ENCODE results near the gene EML2. TPM values are rescaled to one million over a fixed set of nuclear protein-coding genes. Genes with fewer than 3 reads are reported as not detected.
A peak's percentile ranks its signal among the peaks of the same experiment; 100 is the strongest.
"Not testable (repeated sequence)": the region's sequence is repeated elsewhere in the genome, so short reads cannot be mapped to it uniquely, and the experiment has no call there.

The EML2 gene
- polyA plus RNA-seq, 6 donors from 2014 or later: 4.3 to 14.1 (median 10.3) TPM

DNA sequence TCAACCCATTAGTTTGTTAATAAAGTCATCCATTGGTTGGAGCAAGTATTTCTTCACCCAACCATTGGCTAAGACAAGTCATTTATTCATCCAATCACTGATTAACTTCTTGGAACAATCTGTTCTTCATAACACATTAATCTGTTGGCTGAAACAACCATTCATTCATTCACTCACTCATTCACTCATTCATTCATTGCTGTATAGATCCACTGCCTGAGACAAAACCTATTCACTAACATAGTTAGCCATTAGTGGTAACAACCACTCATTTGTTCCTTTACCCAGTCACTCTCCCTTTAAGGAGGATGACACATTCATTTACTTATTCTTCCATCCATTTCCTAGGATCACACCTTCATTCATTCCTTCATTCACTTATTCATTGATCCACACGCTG lies 15.2 kb downstream of the EML2 start:
- DNase-seq (no peak), ATAC-seq (ENCODE audit: low read depth in 2 of 2) (no peak)
- H3K4me1 Mint-ChIP-seq: peaks cover 0 to 13% (median 3%) of the 10 kb centered on the region in 3 donors
- no peak overlapping the region for H3K4me3 Mint-ChIP-seq
- H3K27me3 Mint-ChIP-seq: no peaks in the 10 kb centered on the region
- peaks cover 4 to 45% of the 10 kb centered on the region in 2 donors for H3K36me3 Mint-ChIP-seq
- no peaks in the 10 kb centered on the region for H3K9me3 Mint-ChIP-seq
- H3K27ac Mint-ChIP-seq: no peak overlapping the region

DNA sequence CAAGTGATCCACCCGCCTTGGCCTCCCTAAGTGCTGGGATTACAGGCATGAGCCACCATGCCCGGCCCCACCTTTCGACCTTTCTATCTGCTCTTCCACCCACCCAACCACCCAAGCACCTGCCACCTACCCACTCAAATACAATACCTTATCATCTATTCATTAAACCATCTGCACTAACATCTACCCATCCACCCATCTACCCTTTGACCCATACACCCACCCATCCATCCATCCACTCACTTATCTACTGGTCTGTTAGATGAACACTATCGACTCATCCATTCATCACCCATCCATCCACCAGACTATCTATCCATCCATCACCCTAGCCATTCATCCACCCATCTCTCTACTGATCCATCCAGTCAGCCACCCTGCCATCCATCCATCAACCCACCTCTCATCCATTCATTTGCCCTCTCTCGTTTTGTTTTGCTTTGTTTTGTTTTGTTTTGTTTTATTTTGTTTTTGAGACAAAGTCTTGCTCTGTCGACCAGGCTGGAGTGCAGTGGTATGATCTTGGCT lies 17.2 kb downstream of the EML2 start:
- peaks cover 4 to 45% of the 10 kb centered on the region in 2 donors for H3K36me3 Mint-ChIP-seq
- no peak overlapping the region for H3K27ac Mint-ChIP-seq
- DNase-seq: no peak
- H3K4me1 Mint-ChIP-seq: peaks cover 0 to 13% (median 3%) of the 10 kb centered on the region in 3 donors
- H3K27me3 Mint-ChIP-seq: no peaks in the 10 kb centered on the region
- H3K9me3 Mint-ChIP-seq: no peaks in the 10 kb centered on the region
- H3K4me3 Mint-ChIP-seq: no peak overlapping the region
- no peak for ATAC-seq (ENCODE audit: low read depth in 2 of 2)

DNA sequence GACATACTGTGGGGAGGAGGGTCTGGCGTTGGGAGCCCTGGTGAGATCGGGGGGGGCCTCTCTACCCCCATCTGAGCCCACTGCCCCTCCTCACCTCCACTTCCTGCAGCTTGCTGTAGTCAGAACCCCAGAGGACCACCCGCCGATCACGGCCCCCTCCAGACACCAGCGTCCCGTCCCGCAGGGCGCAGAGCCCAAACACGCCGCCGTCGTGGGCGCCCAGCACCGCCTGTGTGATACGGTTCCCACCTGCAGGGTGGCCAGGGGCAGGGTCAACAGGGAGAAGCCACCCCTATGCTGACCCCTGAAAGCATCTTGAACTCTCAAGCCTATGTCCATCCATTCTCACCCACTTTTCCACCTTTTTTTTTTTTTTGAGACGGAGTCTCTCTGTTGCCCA lies 17.8 kb downstream of the EML2 start:
- Mint-ChIP-seq H3K4me3 (no peak overlapping the region), H3K27me3 (no peaks in the 10 kb centered on the region), H3K4me1 (peaks cover 0 to 13% (median 3%) of the 10 kb centered on the region in 3 donors), H3K9me3 (no peaks in the 10 kb centered on the region), H3K27ac (no peak overlapping the region), H3K36me3 (peaks cover 4 to 45% of the 10 kb centered on the region in 2 donors)
- DNase-seq: no peak
- no peak for ATAC-seq (ENCODE audit: low read depth in 2 of 2)

DNA sequence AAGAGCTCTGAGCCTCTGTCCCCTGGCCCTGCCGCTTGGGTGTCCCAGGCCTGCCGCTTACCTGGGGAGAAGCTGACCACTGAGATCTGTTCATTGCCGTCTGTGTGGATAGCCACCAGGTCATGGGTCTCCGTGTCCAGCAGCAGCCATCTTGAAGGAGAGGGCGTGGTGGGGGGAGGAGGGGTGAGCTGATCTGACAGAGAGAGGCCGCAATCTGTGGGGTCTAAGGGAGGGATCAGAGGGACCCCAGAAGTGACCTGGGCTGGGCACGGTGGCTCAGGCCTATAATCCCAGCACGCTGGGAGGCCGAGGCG lies 22.5 kb downstream of the EML2 start:
- Mint-ChIP-seq H3K4me1 (peaks cover 4 to 5% (median 5%) of the 10 kb centered on the region in 3 donors), H3K36me3 (peaks cover 0 to 18% of the 10 kb centered on the region in 2 donors), H3K9me3 (no peaks in the 10 kb centered on the region), H3K27ac (no peak overlapping the region), H3K27me3 (no peaks in the 10 kb centered on the region), H3K4me3 (no peak overlapping the region)
- DNase-seq: no peak
- ATAC-seq (ENCODE audit: low read depth in 2 of 2): no peak

DNA sequence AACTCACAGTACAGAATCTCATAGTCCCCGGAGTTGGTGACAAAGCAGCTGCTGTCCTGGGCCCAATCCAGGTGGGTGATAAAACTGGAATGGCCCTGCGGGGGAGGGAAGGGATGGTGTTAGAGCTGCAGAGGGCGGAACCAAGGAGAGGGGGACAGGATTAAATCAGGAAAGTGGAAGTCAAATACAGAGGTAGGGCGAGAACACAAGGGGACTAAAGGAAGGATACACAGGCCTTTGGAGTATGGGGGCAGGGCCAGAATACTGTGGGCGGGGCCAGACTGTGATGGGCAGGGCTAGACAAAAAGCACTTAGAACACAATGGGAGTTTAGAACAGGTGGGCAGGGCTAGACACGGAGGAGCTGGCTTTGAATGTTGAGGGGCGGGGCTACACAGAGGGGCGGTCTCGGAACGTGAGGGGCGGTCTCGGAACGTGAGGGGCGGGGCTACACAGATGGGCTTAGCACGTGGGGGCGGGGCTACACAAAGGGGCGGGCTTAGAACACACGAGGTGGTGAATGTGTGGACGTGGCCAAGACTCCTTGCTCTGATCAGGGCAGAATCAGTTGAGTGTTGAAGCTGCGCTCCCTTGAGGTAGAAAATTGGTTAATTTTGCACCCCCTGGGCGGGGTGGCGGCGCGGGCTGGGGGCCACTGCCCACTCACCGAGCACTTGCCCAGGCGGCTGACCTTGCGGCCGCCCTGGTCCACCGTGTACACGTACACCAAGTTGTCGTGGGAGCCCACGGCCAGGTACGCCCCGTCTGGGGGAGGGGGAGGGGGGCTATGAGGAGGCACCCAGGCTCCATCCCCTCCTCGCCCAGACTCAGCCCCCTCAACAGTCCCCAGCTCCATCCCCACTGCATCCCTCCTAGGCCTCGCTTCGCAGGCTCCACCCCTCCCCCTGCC lies 23.1 kb downstream of the EML2 start:
- DNase-seq (peak; percentile 41), ATAC-seq (ENCODE audit: low read depth in 2 of 2) (peak; percentile 84 to 92)
- Mint-ChIP-seq H3K36me3 (peaks cover 0 to 12% of the 10 kb centered on the region in 2 donors), H3K27me3 (no peaks in the 10 kb centered on the region), H3K27ac (peak overlapping the region in 1 of 6 donors; percentile 24), H3K9me3 (no peaks in the 10 kb centered on the region), H3K4me3 (no peak overlapping the region), H3K4me1 (peaks cover 4 to 5% (median 5%) of the 10 kb centered on the region in 3 donors)

DNA sequence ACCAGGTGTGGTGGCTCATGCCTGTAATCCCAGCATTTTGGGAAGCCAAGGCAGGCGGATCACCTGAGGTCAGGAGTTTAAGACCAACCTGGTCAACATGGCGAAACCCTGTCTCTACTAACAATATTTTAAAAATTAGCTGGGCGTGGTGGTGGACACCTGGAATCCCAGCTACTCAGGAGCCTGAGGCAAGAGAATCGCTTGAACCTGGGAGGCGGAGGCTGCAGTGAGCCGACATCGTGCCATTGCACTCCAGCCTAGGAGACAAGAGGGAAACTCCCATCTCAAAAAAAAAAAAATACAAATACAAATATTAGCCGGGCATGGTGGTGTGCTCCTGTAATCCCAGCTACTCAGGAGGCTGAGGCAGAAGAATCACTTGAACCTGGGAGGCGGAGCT lies 24.1 kb downstream of the EML2 start:
- H3K27ac Mint-ChIP-seq, H3K36me3 Mint-ChIP-seq: not testable (repeated sequence)

DNA sequence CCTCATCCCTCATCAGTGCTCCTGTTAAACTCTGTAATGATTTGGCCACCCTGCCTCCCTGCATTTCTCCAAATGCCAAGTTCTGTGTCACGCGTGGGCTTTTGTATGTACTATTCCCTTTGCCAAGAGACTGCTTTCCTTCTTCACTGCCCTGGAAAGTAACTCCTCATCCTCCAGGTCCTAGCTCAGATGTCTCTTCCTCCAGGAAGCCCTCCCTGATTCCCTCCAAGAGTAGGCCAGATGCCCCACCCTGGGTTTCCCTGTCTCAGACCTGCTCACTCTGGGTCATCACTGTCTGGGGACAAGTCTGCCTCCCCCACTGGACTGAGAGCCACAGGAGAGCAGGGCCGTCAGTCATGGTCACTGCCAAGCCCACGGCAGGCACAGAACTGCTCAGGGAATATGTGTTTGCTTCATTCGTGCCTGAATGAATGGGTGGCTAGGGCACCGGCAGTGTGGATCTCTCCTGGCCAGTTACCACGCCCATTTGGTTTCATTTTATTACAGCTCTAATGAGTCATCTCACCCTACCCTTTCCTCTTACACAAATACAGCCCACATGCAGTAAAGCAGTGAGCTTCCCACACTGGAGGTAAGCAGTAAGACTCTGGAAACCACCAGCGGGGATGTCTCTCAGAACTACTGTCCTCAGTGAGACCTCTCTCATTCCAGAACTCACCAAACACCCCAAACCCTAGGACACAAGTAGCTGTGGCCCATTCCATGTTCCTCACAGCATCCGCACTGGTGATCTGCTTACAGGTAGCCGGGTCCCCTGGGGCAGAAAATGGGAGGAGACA lies 25.1 kb downstream of the EML2 start:
- no peak for ATAC-seq (ENCODE audit: low read depth in 2 of 2)
- Mint-ChIP-seq H3K36me3 (peaks cover 7 to 9% of the 10 kb centered on the region in 2 donors), H3K27ac (peak overlapping the region in 2 of 6 donors; percentile 55 to 59), H3K27me3 (no peaks in the 10 kb centered on the region), H3K4me1 (peaks cover 0 to 5% (median 5%) of the 10 kb centered on the region in 3 donors), H3K4me3 (no peak overlapping the region), H3K9me3 (peaks cover 0 to 3% (median 0%) of the 10 kb centered on the region in 7 donors)
- DNase-seq: no peak

More for the DNA sequence above, 24.1 kb downstream of the EML2 start:
- not testable (repeated sequence) for ATAC-seq (ENCODE audit: low read depth in 2 of 2); H3K27me3 Mint-ChIP-seq; DNase-seq; H3K4me3 Mint-ChIP-seq; H3K9me3 Mint-ChIP-seq; H3K4me1 Mint-ChIP-seq

DNA sequence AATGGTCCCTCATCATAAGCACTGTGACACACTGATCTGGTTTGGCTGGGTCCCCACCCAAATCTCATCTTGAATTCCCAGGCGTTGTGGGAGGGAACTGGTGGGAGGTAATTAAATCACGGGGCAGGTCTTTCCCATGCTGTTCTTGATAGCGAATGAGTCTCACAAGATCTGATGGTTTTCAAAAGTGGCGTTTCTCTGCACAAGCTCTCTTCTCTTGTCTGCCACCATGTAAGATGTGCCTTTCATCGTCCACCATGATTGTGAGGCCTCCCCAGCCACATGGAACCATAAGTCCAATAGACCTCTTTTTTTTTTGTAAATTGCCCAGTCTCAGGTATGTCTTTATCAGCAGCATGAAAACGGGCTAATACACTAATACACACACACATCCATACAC lies 30.2 kb downstream of the EML2 start:
- Mint-ChIP-seq H3K4me3 (peak overlapping the region in 1 of 8 donors; percentile 34), H3K27ac (no peak overlapping the region)

DNA sequence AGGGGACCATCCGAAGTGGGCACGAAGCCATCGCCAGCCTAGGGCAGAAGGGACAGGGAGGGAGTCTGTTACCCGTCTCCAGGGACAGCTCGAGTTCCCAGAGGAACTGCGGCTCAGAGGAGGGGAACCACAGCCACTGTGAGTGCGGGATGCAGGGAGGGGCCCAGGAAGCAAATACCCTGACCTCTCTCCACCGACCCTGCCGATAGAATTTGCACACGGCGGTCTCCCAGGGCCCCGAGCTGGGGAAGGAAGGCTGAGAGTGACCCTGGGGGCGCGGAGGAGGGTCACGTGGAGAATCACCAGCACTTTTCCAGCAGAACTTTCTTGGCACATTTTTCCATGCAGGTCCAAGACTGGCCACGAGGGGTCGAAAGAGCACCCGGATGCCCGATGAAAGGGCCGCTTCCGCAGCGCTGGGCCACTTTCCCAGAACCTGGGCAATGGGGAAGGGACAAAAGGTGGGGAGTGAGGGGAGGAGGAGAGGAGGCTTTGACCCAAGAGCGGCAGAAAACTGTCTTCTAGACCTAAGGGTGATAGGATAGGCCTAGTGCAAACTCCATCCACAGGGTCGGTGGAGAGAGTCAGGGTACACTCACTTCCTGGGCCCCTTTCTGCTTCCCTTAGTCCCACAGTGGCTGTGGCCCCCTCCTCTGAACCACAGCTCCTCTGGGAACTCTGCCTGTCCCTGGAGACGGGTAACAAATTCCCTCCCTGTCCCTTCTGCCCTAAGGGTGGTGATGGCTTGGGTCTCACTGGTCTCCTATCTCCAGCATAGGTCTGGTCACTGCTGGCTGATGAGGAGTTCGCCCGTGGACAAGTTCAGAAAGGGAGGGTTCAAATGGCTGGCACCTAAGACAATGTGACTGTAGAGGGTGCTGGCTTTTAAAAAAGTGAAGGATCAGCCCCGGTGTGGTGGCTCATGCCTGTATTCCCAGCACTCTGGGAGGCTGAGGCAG lies 31.8 kb downstream of the EML2 start:
- peaks cover 9 to 15% (median 12%) of the 10 kb centered on the region in 3 donors for H3K4me1 Mint-ChIP-seq
- H3K27ac Mint-ChIP-seq: peak overlapping the region in 1 of 6 donors; percentile 21
- H3K36me3 Mint-ChIP-seq: peaks cover 12 to 19% of the 10 kb centered on the region in 2 donors
- peak; percentile 18 for DNase-seq
- peaks cover 0 to 4% (median 3%) of the 10 kb centered on the region in 7 donors for H3K9me3 Mint-ChIP-seq
- ATAC-seq (ENCODE audit: low read depth in 2 of 2): no peak
- peak overlapping the region in 4 of 8 donors; percentile 35 to 63 (median 48) for H3K4me3 Mint-ChIP-seq
- peaks cover 9 to 14% (median 14%) of the 10 kb centered on the region in 3 donors for H3K27me3 Mint-ChIP-seq

More for the DNA sequence above, 30.2 kb downstream of the EML2 start:
- no peak for DNase-seq
- no peak for ATAC-seq (ENCODE audit: low read depth in 2 of 2)
- peaks cover 0 to 4% (median 0%) of the 10 kb centered on the region in 7 donors for H3K9me3 Mint-ChIP-seq
- H3K36me3 Mint-ChIP-seq: peaks cover 12% of the 10 kb centered on the region in 2 donors
- H3K4me1 Mint-ChIP-seq: peaks cover 8 to 11% (median 9%) of the 10 kb centered on the region in 3 donors
- H3K27me3 Mint-ChIP-seq: no peaks in the 10 kb centered on the region

DNA sequence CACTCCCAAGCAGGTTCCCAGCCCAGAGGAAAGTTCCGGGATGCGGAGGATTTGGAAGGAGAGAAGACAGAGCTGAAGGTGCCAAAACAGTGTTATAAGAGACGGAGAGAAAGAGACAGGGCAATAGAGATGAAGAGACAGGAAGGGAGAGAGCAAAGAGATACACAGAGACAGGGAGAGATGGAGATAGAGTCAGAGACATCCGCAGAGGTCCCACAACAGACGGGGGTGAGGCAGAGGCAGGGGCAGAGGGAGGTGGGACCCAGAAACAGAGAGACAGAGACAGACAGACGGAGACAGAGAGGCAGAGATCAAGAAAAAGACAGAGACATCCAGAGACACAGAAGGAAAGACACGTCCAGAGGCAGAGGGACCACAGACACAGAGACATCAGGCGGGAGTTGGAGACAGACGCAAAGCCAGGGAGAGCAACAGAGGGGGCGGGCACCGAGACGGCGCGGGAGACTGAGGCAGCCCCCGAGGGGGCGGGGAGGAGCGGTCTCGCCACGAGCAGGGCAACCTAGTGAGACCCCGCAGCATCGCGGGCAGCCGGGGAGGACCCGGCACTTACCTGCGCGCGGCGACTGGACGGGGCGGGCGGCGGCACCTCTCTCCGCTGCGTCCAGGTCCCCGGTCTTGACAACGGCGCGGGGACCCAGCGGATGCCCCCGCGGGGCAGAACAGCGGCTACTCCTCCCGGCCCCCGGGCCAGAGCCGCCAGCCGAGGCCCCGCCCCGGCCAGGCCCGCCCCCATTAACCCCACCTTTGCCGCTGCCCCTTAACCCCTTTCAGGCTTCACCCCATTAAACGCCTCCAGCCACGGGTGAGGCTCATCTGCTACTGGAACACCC lies 37.4 kb downstream of the EML2 start, which contains the start of gene GPR4:
GPR4 (minus strand) TSS at position 689 of the 851 bp plus-strand sequence. CDS start 10,346 bp downstream, outside the sequence.
- peak within 1 kb of the TSS in 4 of 6 donors; percentile 1 to 87 (median 58) for H3K27ac Mint-ChIP-seq
- peaks cover 5 to 26% of the 10 kb centered on the region in 2 donors for H3K36me3 Mint-ChIP-seq
- H3K4me3 Mint-ChIP-seq: peak within 1 kb of the TSS in 6 of 8 donors; percentile 18 to 83 (median 40)
- H3K9me3 Mint-ChIP-seq: peaks cover 0 to 6% (median 0%) of the 10 kb centered on the region in 7 donors
- peaks cover 41 to 46% (median 44%) of the 10 kb centered on the region in 3 donors for H3K4me1 Mint-ChIP-seq
- DNase-seq: no peak
- peak in 1 of 2 donors; percentile 38 for ATAC-seq (ENCODE audit: low read depth in 2 of 2)
- H3K27me3 Mint-ChIP-seq: peaks cover 54 to 70% (median 70%) of the 10 kb centered on the region in 3 donors

DNA sequence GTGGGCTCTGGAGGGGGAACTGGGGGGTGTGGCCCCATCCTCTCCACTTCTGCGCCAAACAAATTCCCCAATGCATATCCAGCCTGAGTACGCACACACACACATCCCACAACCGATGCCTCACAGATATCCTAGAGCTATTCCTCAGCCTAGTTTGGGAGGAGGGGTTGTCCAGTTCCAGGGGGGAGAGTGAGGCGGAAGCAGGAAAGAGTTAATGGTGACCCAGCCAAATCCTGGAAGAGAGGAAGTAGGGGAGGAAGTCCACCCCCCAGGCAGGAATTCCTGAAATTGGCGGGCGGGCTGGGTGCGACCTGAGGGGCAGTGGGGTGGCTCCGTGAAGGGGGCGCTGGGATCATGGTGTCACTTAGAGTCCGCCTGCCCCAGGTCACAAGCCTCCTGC lies 38.1 kb downstream of the EML2 start:
- Mint-ChIP-seq H3K27me3 (peaks cover 60 to 76% (median 76%) of the 10 kb centered on the region in 3 donors), H3K36me3 (peaks cover 5 to 26% of the 10 kb centered on the region in 2 donors), H3K9me3 (peaks cover 0 to 6% (median 0%) of the 10 kb centered on the region in 7 donors), H3K27ac (no peak overlapping the region), H3K4me1 (peaks cover 40 to 44% (median 42%) of the 10 kb centered on the region in 3 donors), H3K4me3 (peak overlapping the region in 1 of 8 donors; percentile 83)
- ATAC-seq (ENCODE audit: low read depth in 2 of 2) (no peak), DNase-seq (no peak)
